Gastrocnemius medialis (tissue), 4 donors: ENCODE measurements around the gene SLC12A7.

Source experiments
- CTCF ChIP-seq, 5 experiments: fragments of 450-650 bp in 3 of 5; fragments of 200-600 bp in 2 of 5; sonication (generic) in 2 of 5; IDR thresholded peaks in 4 of 5; conservative IDR thresholded peaks in 1 of 5; 1 replicate in 4 of 5; 2 replicates in 1 of 5; pipeline ENCODE4 v1.5.1; 2016 to 2019; ENCODE audit warnings: antibody characterized with exemption in 5 of 5, mild to moderate bottlenecking in 3 of 5, moderate library complexity in 3 of 5
- POLR2A ChIP-seq, 2 donors: fragments of 450-650 bp; IDR thresholded peaks; one replicate each; pipeline ENCODE4 v1.6.1; 2017; ENCODE audit warnings: antibody characterized with exemption in 2 of 2, mild to moderate bottlenecking in 2 of 2, moderate library complexity in 2 of 2

DNA sequence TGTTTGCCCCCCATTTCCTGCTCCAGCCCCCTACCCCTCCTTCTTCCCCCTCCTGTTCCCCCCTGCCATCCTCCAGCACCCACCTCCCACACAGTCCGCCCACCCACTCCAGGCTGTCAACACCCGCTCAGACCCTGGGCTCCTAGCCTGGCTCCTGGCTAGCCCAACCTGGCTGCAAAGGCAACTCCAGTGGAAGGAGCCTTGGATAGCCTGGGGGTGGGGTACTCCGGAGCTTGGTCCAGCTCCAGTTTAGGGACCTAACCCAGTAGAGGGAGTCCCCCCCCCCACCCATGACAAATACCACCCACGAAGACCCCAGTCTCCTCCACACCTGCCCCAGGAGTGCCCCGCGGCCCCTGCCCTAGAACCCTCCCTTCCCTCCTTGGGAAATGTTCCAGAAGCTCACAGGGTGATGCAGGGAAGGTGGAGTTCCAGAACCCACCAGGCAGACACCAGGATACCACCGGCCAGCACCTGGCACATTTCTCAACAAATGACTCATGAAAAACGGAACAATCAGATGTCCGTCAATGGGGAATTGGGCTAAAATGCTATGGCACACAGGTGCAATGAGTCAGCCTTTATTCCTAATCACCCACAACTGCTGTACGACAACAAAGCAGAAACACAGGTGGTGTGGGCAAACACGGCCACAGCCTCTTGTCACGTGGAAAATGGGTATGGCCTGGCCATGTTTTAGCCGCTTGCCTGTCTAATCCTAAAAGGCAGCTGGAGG is 901 bp upstream of the SLC12A7 start:
- TF ChIP-seq CTCF (IDR thresholded peaks at IDR 0.05 in 4 of 5, conservative IDR thresholded peaks at IDR 0.05 in 1 of 5) (no peak), POLR2A (IDR thresholded peaks at IDR 0.05) (no peak)
